HG02588 (cell line): ENCODE measurements around the gene EMILIN3.

Source experiments
- ATAC-seq: cut with Tn5 transposase; IDR thresholded peaks from one replicate; pipeline ENCODE4 v1.9.1; 2021; ENCODE audit warnings: mild to moderate bottlenecking, moderate library complexity; ENCODE audit not compliant: unreplicated experiment

The EMILIN3 gene

DNA sequence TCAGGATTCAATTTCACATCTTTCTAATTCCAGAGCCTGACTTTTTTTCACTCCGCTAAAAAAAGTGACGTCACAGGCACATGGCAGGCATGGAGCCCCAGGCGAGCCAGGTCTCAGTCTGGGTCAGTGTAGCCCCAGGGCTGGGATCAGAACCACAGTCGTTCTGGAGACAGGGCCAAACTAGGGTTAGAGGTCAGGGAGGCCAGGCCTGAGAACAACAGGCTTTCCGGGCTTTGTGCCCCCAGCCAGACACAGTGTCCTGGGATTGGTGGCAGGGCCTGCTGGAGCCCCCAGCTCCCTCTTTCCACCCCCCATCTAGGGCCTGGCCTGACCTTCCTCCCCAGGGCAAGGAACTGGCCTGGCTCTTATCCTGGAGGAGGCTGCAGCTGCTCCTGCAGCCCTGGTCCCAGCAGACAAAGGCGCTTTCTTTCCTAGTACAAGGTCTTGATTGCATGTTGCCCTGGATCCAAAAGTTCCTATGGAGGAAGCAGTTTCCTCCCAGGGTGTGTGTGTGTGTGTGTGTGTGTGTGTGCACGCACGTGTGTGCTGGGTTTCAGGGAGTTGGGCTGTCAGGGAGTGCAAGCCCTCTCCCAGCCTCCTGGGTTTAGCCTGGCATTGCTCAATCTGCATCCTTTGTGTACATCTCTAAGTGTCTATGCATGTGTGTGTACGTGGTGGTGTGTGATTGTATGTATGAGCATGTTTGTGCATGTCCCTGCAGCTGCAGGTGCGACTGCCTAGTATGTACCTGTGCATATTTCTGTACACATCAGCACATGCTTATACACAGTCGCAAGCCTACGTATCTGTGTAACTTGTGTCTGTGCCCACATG, 26.5 kb upstream of the EMILIN3 start:
- ATAC-seq, result no peak

- ATAC-seq, result no peak
Measured at GRCh38 chr20:41392295-41392694, 25.7 kb upstream of the EMILIN3 start.

GRCh38 chr20:41391587-41392001, 25.0 kb upstream of the EMILIN3 start:
- ATAC-seq, result no peak

GRCh38 chr20:41390889-41391288, 24.3 kb upstream of the EMILIN3 start:
- ATAC-seq, result no peak

- no peak for ATAC-seq
Measured at GRCh38 chr20:41387444-41387851, 20.8 kb upstream of the EMILIN3 start.

- ATAC-seq, result no peak
Measured at GRCh38 chr20:41386502-41387427, 20.1 kb upstream of the EMILIN3 start.

DNA sequence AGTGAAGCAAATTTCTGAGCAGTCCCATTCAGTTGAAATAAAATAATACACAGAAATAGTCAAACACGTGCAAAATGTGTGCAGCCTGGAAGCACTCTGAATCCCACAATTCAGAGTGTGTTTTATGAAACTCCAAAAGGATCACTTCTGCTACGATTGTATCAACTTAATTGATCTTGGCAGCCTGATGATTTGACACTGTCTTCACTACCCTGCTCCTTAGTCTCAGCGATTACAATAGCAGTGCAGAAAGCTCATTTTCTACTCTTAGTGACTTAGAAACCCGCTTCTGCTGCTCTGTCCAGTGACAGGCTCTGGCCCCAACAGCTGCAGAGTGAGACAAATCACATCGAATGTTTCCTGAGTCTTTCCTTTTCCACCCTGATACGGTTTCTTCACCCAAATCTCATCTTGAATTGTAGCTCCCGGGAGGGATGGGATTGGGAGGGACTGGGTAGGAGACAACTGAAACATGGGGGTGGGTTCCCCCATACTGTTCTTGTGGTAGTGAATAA, 16.2 kb upstream of the EMILIN3 start:
- no peak for ATAC-seq

DNA sequence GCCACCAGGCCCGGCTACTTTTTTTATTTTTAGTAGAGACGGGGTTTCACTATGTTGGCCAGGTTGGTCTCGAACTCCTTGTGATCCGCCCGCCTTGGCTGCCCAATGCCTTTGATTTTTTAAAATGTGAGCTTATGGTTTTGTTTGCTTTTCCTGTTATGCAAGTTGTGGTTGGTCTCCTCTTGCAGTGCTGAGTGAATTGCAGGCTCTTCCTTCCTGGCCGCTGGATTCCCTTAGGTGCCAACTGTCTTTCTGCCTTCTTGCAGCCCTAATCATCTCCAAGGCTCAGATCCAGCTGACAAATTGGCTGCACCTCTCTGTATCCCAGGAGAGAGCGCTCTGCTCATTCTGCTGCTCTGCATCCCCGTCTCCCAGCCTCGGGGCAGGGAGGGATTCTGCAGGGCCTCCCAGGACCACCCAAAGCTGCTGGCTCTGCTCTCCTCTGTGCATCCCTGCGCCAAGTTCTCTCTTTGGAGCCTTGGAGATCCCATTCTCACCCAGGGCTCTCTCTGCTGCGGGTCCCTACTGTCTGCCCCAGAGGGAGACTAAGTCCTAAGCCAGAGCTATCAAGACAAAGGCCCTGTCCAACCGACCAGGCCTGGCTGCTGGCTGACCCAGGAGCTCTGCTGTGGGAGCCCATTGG, 14.1 kb upstream of the EMILIN3 start:
- ATAC-seq, result no peak

- ATAC-seq, result no peak
Measured at GRCh38 chr20:41379551-41379950, 12.9 kb upstream of the EMILIN3 start.

- no peak for ATAC-seq
Measured at GRCh38 chr20:41377275-41377674, 10.7 kb upstream of the EMILIN3 start.

- ATAC-seq, result no peak
Measured at GRCh38 chr20:41376349-41376748, 9.7 kb upstream of the EMILIN3 start.

GRCh38 chr20:41375846-41376245, 9.2 kb upstream of the EMILIN3 start:
- no peak for ATAC-seq

DNA sequence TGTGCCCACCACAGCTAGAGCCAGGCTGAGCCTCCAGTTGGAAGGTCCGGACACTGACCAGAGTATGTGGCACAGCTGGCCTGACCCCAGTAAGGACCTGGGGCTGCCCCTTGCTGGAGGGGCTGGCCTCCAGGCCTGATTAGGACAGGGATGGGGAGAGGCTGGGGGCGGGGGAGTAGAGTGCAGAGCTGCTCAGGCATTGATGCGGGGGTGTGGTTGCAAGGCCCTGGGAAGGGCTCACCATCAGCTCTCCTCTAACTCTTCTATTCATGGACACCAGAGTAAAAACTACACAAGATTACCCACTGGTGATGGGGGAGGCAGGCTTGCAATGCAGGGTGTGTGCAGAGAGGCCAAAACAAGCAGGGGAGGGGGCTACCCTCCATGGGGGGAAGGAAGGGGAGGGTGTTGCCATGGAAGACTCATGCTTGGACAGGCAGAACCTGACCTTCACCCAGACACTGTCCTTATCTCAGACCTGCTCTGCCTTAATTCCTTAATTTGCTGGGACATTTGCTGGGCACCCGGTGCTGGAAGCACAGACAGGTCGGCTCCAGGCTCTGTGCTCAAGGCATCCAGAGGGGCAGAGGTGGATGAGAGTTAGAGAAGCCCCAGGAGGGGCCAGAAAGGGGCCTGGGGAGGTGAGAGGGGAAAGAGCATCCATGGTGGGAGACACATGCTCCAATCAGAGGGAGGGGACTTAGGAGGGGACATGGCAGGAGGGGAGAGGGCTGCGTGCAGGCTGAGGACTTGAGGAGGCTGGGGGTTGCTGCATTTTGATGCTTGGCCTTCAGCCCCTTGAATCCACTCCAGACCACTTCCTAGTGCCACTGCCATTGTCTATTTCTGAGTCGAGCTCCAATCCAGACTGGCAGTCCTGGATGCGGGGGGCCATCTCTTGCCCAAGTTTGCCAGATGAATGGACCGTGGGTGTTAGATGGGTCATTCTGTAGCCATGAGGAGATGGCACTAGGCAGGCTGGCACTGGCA, 7.6 kb upstream of the EMILIN3 start:
- ATAC-seq, result no peak

- ATAC-seq, result no peak
Measured at GRCh38 chr20:41373251-41373783, 6.7 kb upstream of the EMILIN3 start.

GRCh38 chr20:41371371-41371770, 4.8 kb upstream of the EMILIN3 start:
- no peak for ATAC-seq

DNA sequence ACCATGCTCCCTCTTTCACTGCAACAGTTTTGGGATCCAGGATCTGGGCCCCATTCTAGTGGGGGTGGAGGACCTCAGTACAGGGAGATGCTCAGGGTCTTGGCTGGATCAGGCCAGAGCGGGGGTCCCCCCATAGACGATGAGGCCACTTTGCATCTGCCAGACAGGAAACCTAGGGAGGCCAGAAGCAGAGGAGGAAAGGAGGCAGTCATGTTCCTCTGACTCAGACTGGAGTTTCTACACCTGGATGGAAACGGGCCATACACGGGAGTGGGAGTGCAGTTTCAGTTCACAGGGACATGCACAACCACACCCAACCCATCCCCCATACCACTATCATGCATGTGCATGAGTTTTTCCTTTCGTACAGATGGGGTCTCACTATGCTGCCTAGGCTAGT, 3.6 kb upstream of the EMILIN3 start:
- ATAC-seq, result no peak

- no peak for ATAC-seq
Measured at GRCh38 chr20:41369673-41370072, 3.1 kb upstream of the EMILIN3 start.

- no peak for ATAC-seq
Measured at GRCh38 chr20:41367956-41368355, 1.3 kb upstream of the EMILIN3 start.

DNA sequence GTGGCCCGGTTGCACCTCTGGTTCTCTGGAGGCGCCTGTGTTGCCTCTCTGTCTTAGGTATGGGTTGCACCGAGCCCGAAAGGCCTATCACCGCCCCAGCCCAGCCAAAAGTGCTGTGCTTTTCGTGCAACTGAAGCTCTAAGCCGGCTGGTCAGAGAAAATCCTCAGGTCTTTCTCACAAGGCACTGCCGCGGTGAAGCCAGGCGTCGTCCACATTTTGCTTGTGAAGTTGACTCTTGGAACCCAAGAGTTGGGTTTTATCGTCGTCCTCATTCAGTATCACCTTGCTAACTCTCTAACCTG, 726 bp upstream of the EMILIN3 start:
- ATAC-seq, result no peak
